Lung (tissue), 12 donors: ENCODE data around the gene TMEM54. TPM values are rescaled to one million over a fixed set of nuclear protein-coding genes. Genes with fewer than 3 reads are reported as not detected.

Experiments
- ATAC-seq: fragments of 200-7000 bp; cut with Tn5 transposase; one replicate; pipeline ENCODE4 v1.9.1; 2020; ENCODE audit warnings: moderate number of reproducible peaks; ENCODE audit not compliant: insufficient read depth, low FRiP score
- DNase-seq, 3 donors: peaks; one replicate each; pipeline ENCODE4 v3.0.0-alpha.2; 2013 to 2017
- H3K27ac ChIP-seq, 2 donors: one replicate each; pipeline ENCODE4 v1.5.1; 2013; ENCODE audit warnings: mild to moderate bottlenecking in 2 of 2, moderate library complexity in 2 of 2, control low read depth in 1 of 2, inconsistent platforms in 1 of 2, low read depth in 1 of 2, low read length in 1 of 2
- H3K27me3 ChIP-seq, 3 donors: one replicate each; pipeline ENCODE4 v1.5.1; 2013; ENCODE audit warnings: low read length in 2 of 3; ENCODE audit not compliant: control insufficient read depth in 3 of 3, insufficient read depth in 3 of 3
- H3K36me3 ChIP-seq, 4 donors: one replicate each; pipeline ENCODE4 v1.5.1; 2013; ENCODE audit warnings: low read length in 4 of 4, mild to moderate bottlenecking in 1 of 4, moderate library complexity in 1 of 4; ENCODE audit not compliant: control insufficient read depth in 4 of 4, insufficient read depth in 4 of 4
- H3K4me1 ChIP-seq, 5 donors: one replicate each; pipeline ENCODE4 v1.5.1; 2013; ENCODE audit warnings: low read length in 5 of 5, mild to moderate bottlenecking in 2 of 5, moderate library complexity in 1 of 5; ENCODE audit not compliant: control insufficient read depth in 5 of 5, insufficient read depth in 5 of 5
- H3K4me3 ChIP-seq: one replicate; pipeline ENCODE4 v1.5.1; 2013; ENCODE audit warnings: mild to moderate bottlenecking, control low read depth, moderate library complexity
- H3K9ac ChIP-seq, 2 donors: one replicate each; pipeline ENCODE4 v1.5.1; 2013; ENCODE audit warnings: low read length in 2 of 2, control low read depth in 1 of 2; ENCODE audit not compliant: insufficient read depth in 1 of 2
- H3K9me3 ChIP-seq, 4 donors: one replicate each; pipeline ENCODE4 v1.5.1; 2013; ENCODE audit warnings: low read length in 3 of 4, mild to moderate bottlenecking in 1 of 4, moderate library complexity in 1 of 4; ENCODE audit not compliant: control insufficient read depth in 4 of 4, insufficient read depth in 3 of 4
- CTCF ChIP-seq: IDR thresholded peaks from 2 replicates; pipeline ENCODE4 v1.5.1; 2012; ENCODE audit warnings: mild to moderate bottlenecking; ENCODE audit errors: control extremely low read depth, extremely low read depth
- WGBS, 2 donors: extraction: QIAGEN DNeasy Blood & Tissue Kit; methylation state at CpG; one replicate each; pipeline ENCODE4 v1.1.7; 2013; 5-methylcytosine and 5-hydroxymethylcytosine counted together
- polyA plus RNA-seq, 2 donors: library from polyadenylated mRNA; stranded (reverse); fragments of 200-250 nt; gene quantifications; one replicate each; pipeline ENCODE4 v1.2.1, GENCODE V29; 2013
- total RNA-seq, 2 donors: library from RNA; depleted of rRNA in 1 of 2; stranded (reverse); fragments of >200 nt in 1 of 2; gene quantifications; one replicate each; pipeline ENCODE4 v1.2.1, GENCODE V29; 2014 to 2021
- donor health status: control.
- donor health status: control.
- donor health status: Bipolar disorder and iron deficiency.
- donor health status: healthy.
- donor health status: DM: yes; HTN: yes; CAD: no.

TMEM54 gene
- total and polyA plus RNA-seq, 4 donors: 22.4 to 56.6 (median 43.1) TPM

- peak in 1 of 3 donors; percentile 6 for DNase-seq
- no peak overlapping the region for H3K27ac ChIP-seq
- no peak for ATAC-seq
- H3K4me1 ChIP-seq: peaks cover 0 to 18% (median 0%) of the 10 kb centered on the region in 5 donors
- peaks cover 0 to 6% (median 0%) of the 10 kb centered on the region in 3 donors for H3K27me3 ChIP-seq
- no peaks in the 10 kb centered on the region for H3K36me3 ChIP-seq
- no peak overlapping the region for H3K9ac ChIP-seq
- 68 to 82% methylated on average over 5 of the region's 5 CpGs for WGBS, 2 donors
- no peak for TF ChIP-seq CTCF
- no peaks in the 10 kb centered on the region for H3K9me3 ChIP-seq
- H3K4me3 ChIP-seq: no peak overlapping the region
These were observed 26.1 kb downstream of the TMEM54 start for GRCh38 chr1:32874860-32875752.

- DNase-seq (no peak), ATAC-seq (no peak)
- Histone ChIP-seq H3K27me3 (peaks cover 0 to 6% (median 0%) of the 10 kb centered on the region in 3 donors), H3K9me3 (no peaks in the 10 kb centered on the region), H3K36me3 (no peaks in the 10 kb centered on the region), H3K4me3 (no peak overlapping the region), H3K4me1 (peaks cover 0 to 21% (median 0%) of the 10 kb centered on the region in 5 donors), H3K27ac (no peak overlapping the region), H3K9ac (no peak overlapping the region)
- TF ChIP-seq CTCF: no peak
- 83 to 85% methylated on average over 5 of the region's 5 CpGs for WGBS, 2 donors
These were observed 27.7 kb downstream of the TMEM54 start for GRCh38 chr1:32873484-32873883.

GRCh38 chr1:32872192-32872460, 29.1 kb downstream of the TMEM54 start:
- Histone ChIP-seq H3K4me3 (no peak overlapping the region), H3K36me3 (peaks cover 0 to 8% (median 0%) of the 10 kb centered on the region in 4 donors), H3K9me3 (no peaks in the 10 kb centered on the region), H3K27ac (no peak overlapping the region), H3K9ac (no peak overlapping the region), H3K4me1 (peaks cover 0 to 21% (median 0%) of the 10 kb centered on the region in 5 donors), H3K27me3 (peaks cover 0 to 6% (median 0%) of the 10 kb centered on the region in 3 donors)
- ATAC-seq: no peak
- no peak for TF ChIP-seq CTCF
- WGBS, 2 donors: 56 to 66% methylated on average over 7 of the region's 7 CpGs
- DNase-seq: no peak
